Left ventricle myocardium inferior (tissue), 1 donor: ENCODE results near the gene ARHGEF2. TPM values are rescaled to one million over a fixed set of nuclear protein-coding genes. Genes with fewer than 3 reads are reported as not detected.

ENCODE experiments used
- DNase-seq: peaks from one replicate; pipeline ENCODE4 v3.0.0-alpha.2; 2020
- H3K27ac ChIP-seq: fragments of 200-600 bp; replicated peaks from 2 replicates; pipeline ENCODE4 v1.8.0; 2021
- H3K27me3 ChIP-seq: fragments of 200-600 bp; 2 replicates; pipeline ENCODE4 v1.8.0; 2021; ENCODE audit warnings: low read depth
- H3K36me3 ChIP-seq: fragments of 200-600 bp; 2 replicates; pipeline ENCODE4 v1.8.0; 2021
- H3K4me1 ChIP-seq: fragments of 200-600 bp; 2 replicates; pipeline ENCODE4 v1.8.0; 2021
- H3K4me3 ChIP-seq: fragments of 200-600 bp; 2 replicates; pipeline ENCODE4 v1.8.0; 2021; ENCODE audit warnings: mild to moderate bottlenecking, moderate library complexity
- H3K9me3 ChIP-seq: fragments of 200-600 bp; replicated peaks from 2 replicates; pipeline ENCODE4 v1.8.0; 2021
- intact Hi-C: fragments of 100-400 bp; cut with micrococcal nuclease; formaldehyde crosslinking; loops from one replicate; pipeline ENCODE4 v1.11.0; 2022
- total RNA-seq: library from RNA; stranded (reverse); fragmentation: NEBNext Ultra II Directional; extraction: Animal tissue kit (Norgen Biotek cat#: 25700); gene quantifications from one replicate; pipeline ENCODE4 v1.2.1, GENCODE V29; 2021
- TF ChIP-seq, protein P1 (sequence below): fragments of 200-600 bp; IDR thresholded peaks from 2 replicates; pipeline ENCODE4 v1.8.0; 2021; ENCODE audit warnings: antibody characterized with exemption, mild to moderate bottlenecking, borderline replicate concordance
- donor health status: DM: no; HTN: yes; CAD: no; lungs with severe emphysema.

The ARHGEF2 gene
- total RNA-seq, 1 donor from 2014 or later, result 69.3 TPM

DNA sequence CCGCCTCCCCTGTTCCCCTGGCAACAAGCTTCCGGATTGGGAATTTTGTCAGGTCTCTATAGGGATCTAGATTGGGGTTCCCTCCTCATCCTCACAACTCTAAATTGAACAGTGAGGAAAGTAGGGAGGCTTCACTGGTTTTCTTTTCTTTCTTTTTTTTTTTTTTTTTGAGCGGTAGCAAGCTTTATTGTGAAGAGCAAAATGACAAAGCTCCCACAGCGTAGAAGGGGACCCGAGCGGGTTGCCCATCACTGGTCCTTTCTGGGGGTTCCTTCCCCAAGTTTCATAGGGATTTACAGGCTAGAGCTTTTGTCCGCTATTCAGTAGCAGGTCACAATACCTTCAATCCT is 10.3 kb downstream of the ARHGEF2 start:
- Histone ChIP-seq H3K27me3 (no peaks in the 10 kb centered on the region), H3K4me3 (peak overlapping the region; percentile 41), H3K9me3 (no peaks in the 10 kb centered on the region), H3K4me1 (peaks cover 97% of the 10 kb centered on the region), H3K27ac (peak overlapping the region; percentile 99), H3K36me3 (peaks cover 51% of the 10 kb centered on the region)
- TF ChIP-seq, protein P1, sequence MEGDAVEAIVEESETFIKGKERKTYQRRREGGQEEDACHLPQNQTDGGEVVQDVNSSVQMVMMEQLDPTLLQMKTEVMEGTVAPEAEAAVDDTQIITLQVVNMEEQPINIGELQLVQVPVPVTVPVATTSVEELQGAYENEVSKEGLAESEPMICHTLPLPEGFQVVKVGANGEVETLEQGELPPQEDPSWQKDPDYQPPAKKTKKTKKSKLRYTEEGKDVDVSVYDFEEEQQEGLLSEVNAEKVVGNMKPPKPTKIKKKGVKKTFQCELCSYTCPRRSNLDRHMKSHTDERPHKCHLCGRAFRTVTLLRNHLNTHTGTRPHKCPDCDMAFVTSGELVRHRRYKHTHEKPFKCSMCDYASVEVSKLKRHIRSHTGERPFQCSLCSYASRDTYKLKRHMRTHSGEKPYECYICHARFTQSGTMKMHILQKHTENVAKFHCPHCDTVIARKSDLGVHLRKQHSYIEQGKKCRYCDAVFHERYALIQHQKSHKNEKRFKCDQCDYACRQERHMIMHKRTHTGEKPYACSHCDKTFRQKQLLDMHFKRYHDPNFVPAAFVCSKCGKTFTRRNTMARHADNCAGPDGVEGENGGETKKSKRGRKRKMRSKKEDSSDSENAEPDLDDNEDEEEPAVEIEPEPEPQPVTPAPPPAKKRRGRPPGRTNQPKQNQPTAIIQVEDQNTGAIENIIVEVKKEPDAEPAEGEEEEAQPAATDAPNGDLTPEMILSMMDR, result no peak
- no peak for DNase-seq
- intact Hi-C loops, result no loop called here

DNA sequence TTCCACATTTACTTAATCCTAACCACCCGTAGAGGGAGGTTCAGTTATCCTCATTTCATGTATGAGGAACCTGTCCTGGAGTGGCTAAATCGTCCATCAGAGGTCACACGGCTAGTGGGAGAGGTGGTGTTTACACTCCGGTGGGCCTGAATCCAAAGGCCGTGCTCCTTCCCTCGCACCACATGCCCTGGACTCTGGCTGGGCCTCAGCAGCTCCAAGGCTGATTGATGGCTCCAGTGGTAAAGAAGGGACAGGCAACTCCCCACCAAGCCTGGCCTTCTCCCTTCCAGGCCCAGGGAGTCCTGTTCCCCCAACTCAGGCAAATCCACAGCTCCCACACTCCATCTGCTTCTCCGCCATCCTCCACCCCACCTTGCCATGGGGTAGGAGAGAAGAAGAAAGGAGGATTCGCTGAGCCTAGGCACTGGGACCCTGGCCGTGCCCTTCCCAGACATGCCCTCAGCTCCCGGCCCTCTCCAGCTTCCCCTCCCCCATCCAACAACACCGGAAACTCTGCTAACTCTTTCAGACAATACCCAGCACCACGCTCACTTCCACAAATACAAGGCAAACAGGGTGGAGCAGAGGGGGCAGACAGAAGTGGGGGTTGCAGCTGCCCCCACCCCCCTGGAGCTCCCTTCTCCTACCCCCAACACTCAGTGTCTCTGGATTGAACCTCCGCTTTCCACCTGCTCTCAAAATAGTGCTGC is 10.9 kb downstream of the ARHGEF2 start:
- intact Hi-C loops, result no loop called here
- H3K27me3 ChIP-seq, result no peaks in the 10 kb centered on the region
- no peaks in the 10 kb centered on the region for H3K9me3 ChIP-seq
- H3K36me3 ChIP-seq, result peaks cover 56% of the 10 kb centered on the region
- peaks cover 97% of the 10 kb centered on the region for H3K4me1 ChIP-seq
- peak overlapping the region; percentile 41 for H3K4me3 ChIP-seq
- TF ChIP-seq, protein P1, result no peak
- H3K27ac ChIP-seq, result peak overlapping the region; percentile 99
- no peak for DNase-seq

DNA sequence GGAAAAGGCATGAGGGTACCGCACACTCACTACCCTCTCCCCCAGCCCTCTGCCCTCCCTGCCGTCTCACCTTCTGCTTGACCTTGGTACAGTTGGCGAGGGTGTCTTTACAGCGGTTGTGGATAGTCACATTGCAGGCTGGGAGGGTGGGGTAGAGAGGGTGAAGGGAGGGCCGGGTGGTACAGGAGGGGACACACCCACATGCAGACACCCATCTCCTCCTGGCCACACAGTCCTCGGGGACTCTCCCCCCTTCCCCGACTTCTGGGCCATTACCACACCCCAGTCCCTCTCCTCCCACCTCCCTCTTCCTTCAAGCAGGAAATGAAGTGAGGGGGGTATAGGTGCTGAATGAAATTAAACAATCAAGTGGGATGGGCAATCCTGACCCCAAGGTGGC is 11.6 kb downstream of the ARHGEF2 start:
- intact Hi-C loops, result no loop called here
- Histone ChIP-seq H3K27ac (peak overlapping the region; percentile 99), H3K4me3 (peak overlapping the region; percentile 41)

DNA sequence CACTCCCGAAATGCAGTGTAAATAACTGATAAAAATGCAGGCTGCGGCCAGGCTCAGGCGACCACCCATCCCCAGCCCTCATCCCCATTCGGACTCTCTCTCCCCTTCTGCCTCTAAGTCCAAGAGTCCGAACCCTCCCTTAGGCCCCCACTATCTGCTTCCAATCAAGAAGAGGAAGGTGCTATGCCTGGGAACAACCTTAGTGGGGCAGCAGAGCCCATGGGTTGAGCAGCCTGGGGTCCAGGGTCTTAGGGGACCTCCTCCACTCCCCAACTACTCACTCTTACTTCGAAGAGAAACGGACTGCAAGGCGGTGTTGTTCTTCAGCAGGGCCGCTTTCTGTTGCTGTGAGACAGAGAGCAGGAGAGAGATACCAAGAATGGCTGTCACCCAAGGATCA is 12.2 kb downstream of the ARHGEF2 start:
- intact Hi-C loops, result no loop called here
- DNase-seq, result no peak
- Histone ChIP-seq H3K27ac (peak overlapping the region; percentile 99), H3K9me3 (no peaks in the 10 kb centered on the region), H3K4me1 (peaks cover 97% of the 10 kb centered on the region), H3K36me3 (peaks cover 70% of the 10 kb centered on the region), H3K27me3 (no peaks in the 10 kb centered on the region), H3K4me3 (peak overlapping the region; percentile 41)
- TF ChIP-seq, protein P1, result peak; percentile 42

More for the DNA sequence above, 11.6 kb downstream of the ARHGEF2 start:
- Histone ChIP-seq H3K27me3 (no peaks in the 10 kb centered on the region), H3K9me3 (no peaks in the 10 kb centered on the region), H3K36me3 (peaks cover 64% of the 10 kb centered on the region), H3K4me1 (peaks cover 97% of the 10 kb centered on the region)
- TF ChIP-seq, protein P1, result no peak
- DNase-seq, result no peak

DNA sequence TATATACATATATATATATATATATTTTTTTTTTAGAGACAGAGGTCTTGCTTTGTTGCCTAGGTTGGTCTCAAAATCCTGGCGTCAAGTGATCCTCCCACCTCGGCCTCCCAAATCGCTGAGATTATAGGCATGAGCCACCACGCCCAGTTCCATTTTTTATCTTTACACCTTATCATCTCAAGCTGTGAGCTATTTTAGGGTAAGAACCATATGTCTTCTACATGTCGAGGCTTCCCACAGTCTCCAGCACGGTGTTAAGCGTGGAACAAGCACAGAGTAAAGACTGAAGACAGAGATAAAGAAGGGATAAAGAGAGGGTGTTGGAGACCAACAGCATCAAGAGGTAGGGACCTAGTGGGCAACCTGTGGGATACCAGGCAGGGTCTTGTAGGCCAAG is 14.2 kb downstream of the ARHGEF2 start:
- Histone ChIP-seq H3K27me3 (no peaks in the 10 kb centered on the region), H3K27ac (peak overlapping the region; percentile 99), H3K4me3 (no peak overlapping the region), H3K9me3 (no peaks in the 10 kb centered on the region), H3K36me3 (peaks cover 86% of the 10 kb centered on the region), H3K4me1 (peaks cover 93% of the 10 kb centered on the region)
- no peak for DNase-seq
- intact Hi-C loops, result no loop called here
- TF ChIP-seq, protein P1, result no peak
